WERI-Rb-1 (cell line): ENCODE results near the gene DUOX1.

Source experiments
- DNase-seq: peaks from one replicate; pipeline ENCODE4 v3.0.0-alpha.2; 2020
- H3K27ac ChIP-seq: fragments of 250-450 bp; sonication (Bioruptor Pico); 2 replicates; pipeline ENCODE4 v1.5.1; 2020; ENCODE audit warnings: mild to moderate bottlenecking, moderate library complexity
- H3K27me3 ChIP-seq: fragments of 250-450 bp; sonication (Bioruptor Pico); 2 replicates; pipeline ENCODE4 v1.5.1; 2021; ENCODE audit warnings: mild to moderate bottlenecking, low read depth, moderate library complexity; ENCODE audit not compliant: insufficient read depth, severe bottlenecking
- H3K36me3 ChIP-seq: fragments of 250-450 bp; sonication (Bioruptor Pico); 2 replicates; pipeline ENCODE4 v1.5.1; 2020; ENCODE audit warnings: mild to moderate bottlenecking, moderate library complexity
- H3K4me3 ChIP-seq: 2 replicates; pipeline ENCODE4 v1.5.1; 2011; ENCODE audit warnings: low read depth, mild to moderate bottlenecking, control low read depth, low read length
- H3K9me3 ChIP-seq: fragments of 250-450 bp; sonication (Bioruptor Pico); 2 replicates; pipeline ENCODE4 v1.5.1; 2021; ENCODE audit warnings: mild to moderate bottlenecking, moderate library complexity; ENCODE audit not compliant: severe bottlenecking
- TF ChIP-seq, protein P1 (sequence below): IDR thresholded peaks from 2 replicates; pipeline ENCODE4 v1.5.1; 2011; ENCODE audit warnings: low read depth, mild to moderate bottlenecking, control low read depth, inconsistent platforms, low read length

The DUOX1 gene

DNA sequence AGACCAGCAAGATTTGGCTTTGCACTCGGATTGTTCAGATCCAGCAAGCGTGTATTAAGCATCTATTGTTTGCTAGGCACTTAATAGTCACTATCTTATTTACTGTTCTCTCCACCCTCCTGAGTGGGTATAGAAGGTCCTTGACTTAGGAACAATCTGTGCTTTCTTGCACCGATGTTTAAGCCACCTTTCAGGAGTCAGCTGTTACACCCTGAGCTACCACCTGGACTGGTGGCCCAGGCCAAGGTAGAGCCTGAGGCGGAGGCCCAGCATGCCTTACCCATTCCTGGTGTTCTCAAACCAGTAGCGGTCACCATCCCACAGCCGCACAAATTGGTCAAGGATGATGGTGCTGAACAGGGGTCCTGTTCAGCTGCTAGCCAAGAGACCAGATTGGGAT is 10.0 kb downstream of the DUOX1 start:
- no peaks in the 10 kb centered on the region for H3K36me3 ChIP-seq
- H3K9me3 ChIP-seq = no peaks in the 10 kb centered on the region
- DNase-seq = no peak
- H3K4me3 ChIP-seq = no peak overlapping the region
- no peak overlapping the region for H3K27ac ChIP-seq
- H3K27me3 ChIP-seq = no peaks in the 10 kb centered on the region
- TF ChIP-seq, protein P1, sequence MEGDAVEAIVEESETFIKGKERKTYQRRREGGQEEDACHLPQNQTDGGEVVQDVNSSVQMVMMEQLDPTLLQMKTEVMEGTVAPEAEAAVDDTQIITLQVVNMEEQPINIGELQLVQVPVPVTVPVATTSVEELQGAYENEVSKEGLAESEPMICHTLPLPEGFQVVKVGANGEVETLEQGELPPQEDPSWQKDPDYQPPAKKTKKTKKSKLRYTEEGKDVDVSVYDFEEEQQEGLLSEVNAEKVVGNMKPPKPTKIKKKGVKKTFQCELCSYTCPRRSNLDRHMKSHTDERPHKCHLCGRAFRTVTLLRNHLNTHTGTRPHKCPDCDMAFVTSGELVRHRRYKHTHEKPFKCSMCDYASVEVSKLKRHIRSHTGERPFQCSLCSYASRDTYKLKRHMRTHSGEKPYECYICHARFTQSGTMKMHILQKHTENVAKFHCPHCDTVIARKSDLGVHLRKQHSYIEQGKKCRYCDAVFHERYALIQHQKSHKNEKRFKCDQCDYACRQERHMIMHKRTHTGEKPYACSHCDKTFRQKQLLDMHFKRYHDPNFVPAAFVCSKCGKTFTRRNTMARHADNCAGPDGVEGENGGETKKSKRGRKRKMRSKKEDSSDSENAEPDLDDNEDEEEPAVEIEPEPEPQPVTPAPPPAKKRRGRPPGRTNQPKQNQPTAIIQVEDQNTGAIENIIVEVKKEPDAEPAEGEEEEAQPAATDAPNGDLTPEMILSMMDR = no peak

- Histone ChIP-seq H3K4me3 (no peak overlapping the region), H3K27me3 (no peaks in the 10 kb centered on the region), H3K9me3 (no peaks in the 10 kb centered on the region), H3K36me3 (no peaks in the 10 kb centered on the region), H3K27ac (no peak overlapping the region)
- TF ChIP-seq, protein P1 = no peak
- no peak for DNase-seq
Measured at GRCh38 chr15:45140557-45141250, 10.9 kb downstream of the DUOX1 start.

- no peak overlapping the region for H3K4me3 ChIP-seq
- H3K27me3 ChIP-seq = no peaks in the 10 kb centered on the region
- TF ChIP-seq, protein P1 = no peak
- no peaks in the 10 kb centered on the region for H3K36me3 ChIP-seq
- DNase-seq = no peak
- no peaks in the 10 kb centered on the region for H3K9me3 ChIP-seq
- H3K27ac ChIP-seq = no peak overlapping the region
Measured at GRCh38 chr15:45141386-45141785, 11.6 kb downstream of the DUOX1 start.

DNA sequence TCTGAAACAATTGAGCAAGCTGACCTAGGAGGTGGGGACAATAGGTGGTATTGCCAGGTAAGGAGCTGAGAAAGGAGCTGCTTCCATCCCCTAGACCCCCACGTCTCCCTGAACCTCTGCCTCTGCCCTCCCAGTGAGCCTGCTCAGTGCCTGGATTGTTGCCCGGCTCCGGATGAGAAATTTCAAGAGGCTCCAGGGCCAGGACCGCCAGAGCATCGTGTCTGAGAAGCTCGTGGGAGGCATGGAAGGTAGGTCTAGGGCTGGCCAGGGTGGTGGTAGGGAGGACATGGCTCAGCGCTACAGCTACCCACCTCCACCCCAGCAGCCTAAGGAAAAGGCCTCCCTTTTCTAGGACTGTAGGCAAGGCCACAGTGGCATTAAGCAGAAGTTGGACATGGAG is 13.3 kb downstream of the DUOX1 start:
- Histone ChIP-seq H3K27me3 (no peaks in the 10 kb centered on the region), H3K36me3 (no peaks in the 10 kb centered on the region), H3K4me3 (no peak overlapping the region), H3K9me3 (no peaks in the 10 kb centered on the region), H3K27ac (no peak overlapping the region)
- TF ChIP-seq, protein P1 = no peak
- no peak for DNase-seq

DNA sequence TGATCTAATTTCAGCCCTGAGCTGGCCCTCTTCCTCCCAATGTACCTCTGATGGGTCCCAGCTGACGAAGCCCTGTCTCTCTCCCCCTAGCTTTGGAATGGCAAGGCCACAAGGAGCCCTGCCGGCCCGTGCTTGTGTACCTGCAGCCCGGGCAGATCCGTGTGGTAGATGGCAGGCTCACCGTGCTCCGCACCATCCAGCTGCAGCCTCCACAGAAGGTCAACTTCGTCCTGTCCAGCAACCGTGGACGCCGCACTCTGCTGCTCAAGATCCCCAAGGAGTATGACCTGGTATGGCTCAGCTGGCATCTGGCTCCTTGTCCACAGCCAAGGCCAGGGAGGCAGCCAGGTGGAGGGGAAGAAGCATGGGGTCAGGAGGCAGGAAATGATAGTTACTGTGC is 14.2 kb downstream of the DUOX1 start:
- no peak for DNase-seq
- no peaks in the 10 kb centered on the region for H3K27me3 ChIP-seq
- no peaks in the 10 kb centered on the region for H3K36me3 ChIP-seq
- H3K4me3 ChIP-seq = no peak overlapping the region
- TF ChIP-seq, protein P1 = no peak
- no peak overlapping the region for H3K27ac ChIP-seq
- H3K9me3 ChIP-seq = no peaks in the 10 kb centered on the region

DNA sequence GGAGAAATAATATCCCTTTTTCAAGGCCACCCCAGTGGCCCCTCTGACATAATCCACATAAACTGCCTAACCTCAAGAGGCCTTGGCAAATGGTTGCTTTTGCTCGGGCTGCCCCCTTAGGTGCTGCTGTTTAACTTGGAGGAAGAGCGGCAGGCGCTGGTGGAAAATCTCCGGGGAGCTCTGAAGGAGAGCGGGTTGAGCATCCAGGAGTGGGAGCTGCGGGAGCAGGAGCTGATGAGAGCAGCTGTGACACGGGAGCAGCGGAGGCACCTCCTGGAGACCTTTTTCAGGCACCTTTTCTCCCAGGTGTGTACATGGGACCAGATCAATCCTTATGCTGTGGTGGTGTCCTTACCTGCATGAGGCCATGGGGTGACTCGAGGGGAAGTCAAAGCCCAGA is 15.0 kb downstream of the DUOX1 start:
- Histone ChIP-seq H3K9me3 (no peaks in the 10 kb centered on the region), H3K27ac (no peak overlapping the region), H3K4me3 (no peak overlapping the region), H3K27me3 (no peaks in the 10 kb centered on the region), H3K36me3 (no peaks in the 10 kb centered on the region)
- no peak for DNase-seq
- TF ChIP-seq, protein P1 = no peak
